Calu3 (cell line): ENCODE data around the gene EFR3B. TPM values are rescaled to one million over a fixed set of nuclear protein-coding genes. Genes with fewer than 3 reads are reported as not detected.

Experiments used
- BruUV-seq: library from RNA; stranded (reverse); fragments of 400-500 nt; replicated peaks from 2 replicates; lab custom pipeline; 2021; lab: Mats Ljungman, UMichigan
- CTCF ChIA-PET: fragments of 300-600 bp; sonication (Branson Sonifier 250); formaldehyde crosslinking; loops from one replicate; lab custom pipeline; 2022; ENCODE audit warnings: antibody characterized with exemption; lab: Charles Lee
- DNase-seq: peaks from one replicate; pipeline ENCODE4 v3.0.0; 2022
- H3K27ac Mint-ChIP-seq: one replicate; pipeline ENCODE4 v1.8.0; 2022; ENCODE audit warnings: mixed read lengths; ENCODE audit not compliant: unreplicated experiment
- H3K27me3 Mint-ChIP-seq: one replicate; pipeline ENCODE4 v1.8.0; 2022; ENCODE audit warnings: mixed read lengths; ENCODE audit not compliant: unreplicated experiment
- H3K36me3 Mint-ChIP-seq: one replicate; pipeline ENCODE4 v1.8.0; 2022; ENCODE audit warnings: mild to moderate bottlenecking, moderate library complexity, mixed read lengths; ENCODE audit not compliant: insufficient read depth, unreplicated experiment
- H3K4me1 Mint-ChIP-seq: one replicate; pipeline ENCODE4 v1.8.0; 2022; ENCODE audit warnings: mild to moderate bottlenecking, low read depth, mixed read lengths; ENCODE audit not compliant: unreplicated experiment
- H3K4me3 Mint-ChIP-seq: one replicate; pipeline ENCODE4 v1.8.0; 2022; ENCODE audit warnings: mild to moderate bottlenecking, low read depth, moderate library complexity, mixed read lengths; ENCODE audit not compliant: unreplicated experiment
- H3K9me3 Mint-ChIP-seq: one replicate; pipeline ENCODE4 v1.8.0; 2022; ENCODE audit warnings: low read depth, mixed read lengths; ENCODE audit not compliant: unreplicated experiment
- intact Hi-C: fragments of 100-400 bp; cut with micrococcal nuclease; formaldehyde crosslinking; loops from one replicate; pipeline ENCODE4 v1.10.0; 2022; ENCODE audit not compliant: unreplicated experiment
- total RNA-seq: library from RNA; stranded (reverse); gene quantifications from 2 replicates; pipeline ENCODE4 v1.2.3, GENCODE V29; 2022
- TF ChIP-seq, protein P1 (sequence below): fragments of 200-600 bp; IDR thresholded peaks from one replicate; pipeline ENCODE4 v1.8.0; 2022; ENCODE audit warnings: antibody characterized with exemption; ENCODE audit not compliant: unreplicated experiment

EFR3B gene
- total RNA-seq, 1 experiment from 2014 or later: 0.17 TPM

DNA sequence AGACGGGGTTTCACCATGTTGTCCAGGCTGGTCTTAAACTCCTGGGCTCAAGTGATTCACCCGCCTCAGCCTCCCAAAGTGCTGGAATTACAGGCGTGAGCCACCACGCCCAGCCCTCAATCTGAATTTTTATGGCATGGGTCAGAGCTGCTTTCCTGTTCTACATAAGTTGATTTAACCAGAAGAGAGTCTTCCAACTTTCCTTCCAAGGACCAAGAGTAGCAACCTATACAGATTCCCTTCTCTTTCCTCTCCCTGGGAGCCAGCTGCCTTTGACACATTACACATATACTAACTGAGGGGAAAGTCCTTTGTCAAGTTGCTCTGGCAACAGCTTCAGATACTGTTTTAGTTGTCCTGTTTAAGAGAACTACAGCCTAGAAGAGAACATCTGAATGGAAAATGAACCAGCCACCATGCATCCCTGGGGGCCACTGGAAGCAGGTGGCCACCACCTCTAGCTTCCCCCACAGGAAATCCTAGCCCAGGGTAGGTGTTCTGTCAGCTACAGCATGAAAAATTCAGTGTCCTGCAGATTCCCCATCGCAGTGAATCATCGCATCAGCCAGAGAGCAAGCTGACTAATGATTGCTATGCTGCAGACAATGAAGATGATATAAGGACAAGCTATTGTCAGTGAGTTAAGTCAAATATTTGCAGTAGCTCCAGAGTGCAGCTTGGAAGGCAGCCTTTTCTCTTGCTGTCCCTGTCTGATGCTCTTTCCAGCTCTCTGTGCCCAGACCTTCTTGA is 63.6 kb downstream of the EFR3B start:
- Mint-ChIP-seq H3K27ac (no peak overlapping the region), H3K9me3 (no peaks in the 10 kb centered on the region), H3K4me3 (no peak overlapping the region), H3K36me3 (no peaks in the 10 kb centered on the region), H3K27me3 (peaks cover 56% of the 10 kb centered on the region), H3K4me1 (no peaks in the 10 kb centered on the region)
- DNase-seq: no peak
- CTCF ChIA-PET: no interaction called here
- TF ChIP-seq, protein P1, sequence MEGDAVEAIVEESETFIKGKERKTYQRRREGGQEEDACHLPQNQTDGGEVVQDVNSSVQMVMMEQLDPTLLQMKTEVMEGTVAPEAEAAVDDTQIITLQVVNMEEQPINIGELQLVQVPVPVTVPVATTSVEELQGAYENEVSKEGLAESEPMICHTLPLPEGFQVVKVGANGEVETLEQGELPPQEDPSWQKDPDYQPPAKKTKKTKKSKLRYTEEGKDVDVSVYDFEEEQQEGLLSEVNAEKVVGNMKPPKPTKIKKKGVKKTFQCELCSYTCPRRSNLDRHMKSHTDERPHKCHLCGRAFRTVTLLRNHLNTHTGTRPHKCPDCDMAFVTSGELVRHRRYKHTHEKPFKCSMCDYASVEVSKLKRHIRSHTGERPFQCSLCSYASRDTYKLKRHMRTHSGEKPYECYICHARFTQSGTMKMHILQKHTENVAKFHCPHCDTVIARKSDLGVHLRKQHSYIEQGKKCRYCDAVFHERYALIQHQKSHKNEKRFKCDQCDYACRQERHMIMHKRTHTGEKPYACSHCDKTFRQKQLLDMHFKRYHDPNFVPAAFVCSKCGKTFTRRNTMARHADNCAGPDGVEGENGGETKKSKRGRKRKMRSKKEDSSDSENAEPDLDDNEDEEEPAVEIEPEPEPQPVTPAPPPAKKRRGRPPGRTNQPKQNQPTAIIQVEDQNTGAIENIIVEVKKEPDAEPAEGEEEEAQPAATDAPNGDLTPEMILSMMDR: no peak
- intact Hi-C loops: no loop called here
- no TSS peak for BruUV-seq

DNA sequence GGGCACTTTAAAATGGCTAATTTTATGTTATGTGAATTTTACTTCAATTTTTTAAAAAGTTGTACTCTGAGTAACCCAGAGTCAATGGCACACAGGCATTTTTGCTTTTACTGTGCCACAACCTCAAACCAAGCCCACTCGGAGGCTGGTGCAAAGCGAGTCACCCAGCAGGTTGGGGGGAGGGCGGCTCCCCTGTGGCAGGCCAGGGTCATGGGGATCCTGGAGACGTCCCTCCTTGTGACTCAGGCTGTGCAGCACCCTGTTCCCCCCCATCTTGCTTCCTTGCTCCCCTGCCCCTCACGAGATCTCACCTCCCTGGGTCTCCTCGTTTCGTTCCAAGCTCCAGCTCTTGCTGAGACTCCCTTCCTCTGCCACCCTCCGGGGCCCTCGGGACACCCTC is 67.9 kb downstream of the EFR3B start:
- CTCF ChIA-PET: no interaction called here
- Mint-ChIP-seq H3K27ac (no peak overlapping the region), H3K27me3 (peaks cover 64% of the 10 kb centered on the region), H3K4me3 (no peak overlapping the region), H3K4me1 (no peaks in the 10 kb centered on the region), H3K9me3 (no peaks in the 10 kb centered on the region), H3K36me3 (no peaks in the 10 kb centered on the region)
- intact Hi-C loops: no loop called here
- BruUV-seq: no TSS peak
- TF ChIP-seq, protein P1: no peak
- no peak for DNase-seq

DNA sequence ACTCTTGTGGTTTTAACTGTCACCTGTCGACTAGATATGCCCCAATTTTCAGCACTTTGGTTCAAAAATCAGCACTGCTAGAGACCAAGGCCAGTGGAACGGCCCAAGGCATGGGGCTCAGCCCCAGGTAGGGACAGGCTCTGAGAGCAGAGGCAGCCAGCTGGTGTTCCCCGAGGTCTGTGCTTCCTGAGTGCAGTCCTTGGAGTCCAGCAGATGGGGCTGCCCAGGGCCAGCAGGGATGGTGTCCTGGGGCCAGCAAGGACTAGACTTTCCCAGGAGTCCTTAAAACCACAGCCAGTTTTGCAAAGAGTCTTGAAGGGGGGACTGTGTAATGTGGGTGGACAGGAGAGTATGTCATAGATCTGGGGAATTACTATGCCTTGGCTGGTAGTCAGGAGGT is 70.2 kb downstream of the EFR3B start:
- intact Hi-C loops: no loop called here
- Mint-ChIP-seq H3K4me3 (no peak overlapping the region), H3K4me1 (no peaks in the 10 kb centered on the region), H3K36me3 (no peaks in the 10 kb centered on the region), H3K27me3 (peaks cover 79% of the 10 kb centered on the region), H3K27ac (no peak overlapping the region), H3K9me3 (no peaks in the 10 kb centered on the region)
- CTCF ChIA-PET: no interaction called here
- no peak for DNase-seq
- TF ChIP-seq, protein P1: no peak
- no TSS peak for BruUV-seq

DNA sequence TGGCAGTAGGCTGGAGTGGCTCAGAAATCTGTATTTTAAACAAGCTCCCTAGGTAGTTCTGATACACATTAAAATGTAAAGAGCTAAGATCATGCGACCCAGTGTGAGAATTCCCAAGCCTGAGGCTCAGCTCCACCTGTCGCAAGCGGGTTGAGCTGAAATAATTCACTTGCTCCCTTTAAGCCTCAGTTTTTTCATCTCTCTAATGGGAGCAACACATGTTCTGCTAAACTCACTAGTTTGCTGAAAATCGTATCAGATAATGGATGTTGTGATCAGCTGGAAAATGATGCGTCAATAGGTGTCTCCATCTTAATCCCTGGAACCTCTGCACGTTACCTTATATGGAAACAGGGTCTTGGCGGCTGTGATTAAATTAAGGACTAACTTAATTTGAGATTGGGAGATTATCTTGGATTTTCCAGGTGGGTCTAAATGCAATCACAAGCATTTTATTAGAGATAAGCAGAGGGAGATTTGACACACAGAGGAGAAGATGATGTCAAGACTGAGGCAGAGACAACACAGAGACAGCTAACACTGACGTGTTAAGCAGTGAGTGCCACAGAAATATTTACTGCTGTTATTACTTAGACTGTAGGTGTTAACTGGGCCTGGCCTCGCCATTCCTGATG is 73.5 kb downstream of the EFR3B start:
- no peak overlapping the region for H3K27ac Mint-ChIP-seq
- no peak for DNase-seq
- intact Hi-C loops: no loop called here
- BruUV-seq: no TSS peak
- TF ChIP-seq, protein P1: no peak
- peaks cover 55% of the 10 kb centered on the region for H3K27me3 Mint-ChIP-seq
- no peaks in the 10 kb centered on the region for H3K4me1 Mint-ChIP-seq
- H3K9me3 Mint-ChIP-seq: no peaks in the 10 kb centered on the region
- CTCF ChIA-PET: interaction anchor here (0.6 kb wide), 2 partner anchors 699 to 768 kb away, joined by 3 to 4 read pairs; no protein-coding TSS in a partner anchor
- no peak overlapping the region for H3K4me3 Mint-ChIP-seq
- H3K36me3 Mint-ChIP-seq: no peaks in the 10 kb centered on the region
